Non-pigmented ciliary epithelial cell (primary cell): ENCODE data around the gene CYP27C1.

Experiments used
- DNase-seq: peaks from one replicate; pipeline ENCODE4 v3.0.0-alpha.2; 2010; ENCODE audit warnings: low read depth

Gene CYP27C1

GRCh38 chr2:127193164-127193966, 26.7 kb downstream of the CYP27C1 start:
- no peak for DNase-seq

DNA sequence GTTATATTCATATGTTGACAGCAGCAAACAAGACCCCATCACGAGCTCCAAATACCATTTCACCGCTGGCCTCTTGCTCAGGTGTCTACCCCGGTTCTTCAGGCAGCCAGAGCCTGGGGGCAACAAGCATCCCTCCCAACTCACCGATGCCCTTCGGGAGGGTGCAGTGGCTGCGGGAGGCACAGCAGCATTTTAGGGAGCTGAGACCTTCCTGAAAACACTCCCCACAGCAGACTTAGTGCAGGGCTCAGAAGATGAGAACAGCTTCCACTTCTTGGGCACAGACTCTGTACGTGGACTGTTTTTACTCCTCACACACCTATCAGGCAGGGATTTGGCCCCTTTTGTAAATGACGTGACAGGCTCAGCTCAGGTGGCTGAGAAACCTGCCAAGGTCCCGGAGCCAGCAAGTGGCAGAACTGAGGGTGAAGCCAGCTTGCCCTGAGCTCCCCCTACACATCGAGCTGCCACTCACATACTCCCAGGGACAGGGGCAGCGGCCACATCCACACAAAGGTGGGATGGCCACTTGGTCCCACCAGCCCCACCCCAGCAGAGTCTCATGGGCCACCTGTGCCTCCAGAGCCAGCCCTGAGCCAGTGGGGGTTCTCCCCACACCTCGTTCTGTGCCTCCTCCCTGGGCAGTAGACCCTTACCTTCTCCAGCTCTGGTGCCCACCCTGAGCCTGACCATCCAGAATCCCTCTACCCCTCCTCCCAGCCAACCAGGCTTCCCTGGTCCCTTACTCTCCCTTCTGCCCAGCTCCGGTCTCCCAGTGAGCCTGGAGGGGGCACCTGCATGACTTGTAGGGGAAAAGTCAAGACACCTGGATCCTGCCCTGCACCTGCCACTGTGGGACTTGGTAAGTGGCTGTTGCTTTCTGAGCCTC, 28.5 kb downstream of the CYP27C1 start:
- DNase-seq = no peak

- no peak for DNase-seq
Observed at GRCh38 chr2:127188797-127189196, 31.3 kb downstream of the CYP27C1 start.

- no peak for DNase-seq
Observed at GRCh38 chr2:127187831-127188230, 32.3 kb downstream of the CYP27C1 start.

DNA sequence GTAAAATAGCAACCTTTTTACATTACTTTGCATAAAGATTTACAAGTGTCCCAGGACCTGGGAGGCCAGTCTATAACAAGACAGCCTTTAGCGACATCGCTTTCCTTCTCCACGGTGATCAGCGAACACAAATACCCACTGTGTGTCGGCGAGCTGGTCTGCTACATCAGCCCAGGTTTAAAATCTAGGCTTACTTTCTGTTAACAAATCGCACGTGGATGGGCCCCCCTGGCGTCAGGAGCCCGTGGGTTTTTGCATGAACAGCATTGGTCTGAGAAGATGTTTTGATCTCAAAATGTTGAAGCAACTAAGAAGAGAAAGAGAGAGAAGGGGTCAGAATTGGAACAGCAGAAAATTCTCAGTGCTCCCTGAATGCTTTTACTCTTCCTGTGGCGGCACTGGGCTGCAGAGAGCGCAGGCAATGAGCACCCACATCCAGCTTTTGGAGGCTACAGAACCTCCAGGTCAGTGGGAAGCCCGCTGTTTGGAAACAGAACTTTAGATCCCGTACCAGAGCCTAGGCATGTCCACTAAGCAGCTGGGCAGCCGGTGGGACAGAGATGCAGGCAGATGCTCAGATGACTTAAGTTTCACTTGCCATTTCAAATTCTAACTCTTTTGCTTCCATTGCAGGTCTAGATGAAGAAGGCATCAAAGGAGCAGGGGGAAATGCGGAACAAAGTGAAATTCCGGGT, 32.9 kb downstream of the CYP27C1 start:
- no peak for DNase-seq

DNA sequence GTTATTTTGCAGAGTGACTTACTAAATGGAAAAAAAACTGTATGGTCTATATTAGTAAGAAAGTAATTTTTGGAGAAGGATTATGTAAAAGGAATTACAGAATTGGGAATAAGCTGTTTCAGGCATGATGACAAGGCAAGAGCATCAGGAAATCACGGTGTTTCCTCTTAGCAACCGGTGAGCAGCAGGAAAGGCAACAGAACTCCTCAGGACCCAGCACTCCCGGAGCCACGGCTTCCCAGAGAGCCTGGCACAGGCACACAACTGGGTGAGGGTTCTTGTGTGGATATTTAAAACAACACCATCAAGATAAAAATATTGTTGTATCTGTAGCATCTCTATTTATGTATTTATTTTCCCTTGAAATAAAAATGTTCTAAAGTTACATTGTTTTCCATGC, 34.4 kb downstream of the CYP27C1 start:
- DNase-seq = no peak

DNA sequence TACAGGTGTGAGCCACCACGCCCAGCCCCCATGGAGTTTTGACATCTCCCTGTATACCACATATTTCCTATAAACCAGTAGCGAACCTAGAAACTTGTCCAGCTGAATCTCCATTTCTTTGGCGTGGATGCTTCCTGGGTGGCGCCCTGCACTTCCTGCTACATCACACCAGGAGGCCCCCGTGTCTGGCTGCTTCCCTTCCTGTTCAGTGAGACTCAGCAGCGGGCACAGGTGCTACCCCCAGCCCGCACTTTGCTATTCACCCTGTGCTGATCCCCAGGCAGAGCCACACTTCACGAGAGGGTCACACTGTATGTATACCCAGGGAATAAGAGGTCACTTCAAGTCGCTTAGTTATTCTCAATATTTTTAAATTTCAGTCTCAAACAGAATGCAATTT, 35.0 kb downstream of the CYP27C1 start:
- DNase-seq = no peak

DNA sequence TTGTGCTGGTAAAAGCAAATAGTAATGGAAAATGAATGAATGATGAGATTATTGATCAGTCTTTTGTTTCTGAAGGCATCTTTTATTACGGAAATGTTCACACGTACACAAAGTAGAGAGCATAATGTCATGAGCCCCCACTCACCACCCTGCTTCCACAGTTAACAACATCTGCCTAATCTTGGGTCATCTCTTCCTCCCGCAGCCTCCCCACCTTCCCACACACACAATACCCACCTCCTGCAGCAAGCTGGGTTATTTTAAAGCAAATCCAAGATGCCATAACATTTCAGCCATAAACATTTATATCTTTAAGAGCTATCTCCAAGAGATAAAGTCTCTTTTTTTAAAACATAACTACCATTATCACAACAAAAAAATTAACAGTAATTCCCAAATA, 36.3 kb downstream of the CYP27C1 start:
- no peak for DNase-seq

DNA sequence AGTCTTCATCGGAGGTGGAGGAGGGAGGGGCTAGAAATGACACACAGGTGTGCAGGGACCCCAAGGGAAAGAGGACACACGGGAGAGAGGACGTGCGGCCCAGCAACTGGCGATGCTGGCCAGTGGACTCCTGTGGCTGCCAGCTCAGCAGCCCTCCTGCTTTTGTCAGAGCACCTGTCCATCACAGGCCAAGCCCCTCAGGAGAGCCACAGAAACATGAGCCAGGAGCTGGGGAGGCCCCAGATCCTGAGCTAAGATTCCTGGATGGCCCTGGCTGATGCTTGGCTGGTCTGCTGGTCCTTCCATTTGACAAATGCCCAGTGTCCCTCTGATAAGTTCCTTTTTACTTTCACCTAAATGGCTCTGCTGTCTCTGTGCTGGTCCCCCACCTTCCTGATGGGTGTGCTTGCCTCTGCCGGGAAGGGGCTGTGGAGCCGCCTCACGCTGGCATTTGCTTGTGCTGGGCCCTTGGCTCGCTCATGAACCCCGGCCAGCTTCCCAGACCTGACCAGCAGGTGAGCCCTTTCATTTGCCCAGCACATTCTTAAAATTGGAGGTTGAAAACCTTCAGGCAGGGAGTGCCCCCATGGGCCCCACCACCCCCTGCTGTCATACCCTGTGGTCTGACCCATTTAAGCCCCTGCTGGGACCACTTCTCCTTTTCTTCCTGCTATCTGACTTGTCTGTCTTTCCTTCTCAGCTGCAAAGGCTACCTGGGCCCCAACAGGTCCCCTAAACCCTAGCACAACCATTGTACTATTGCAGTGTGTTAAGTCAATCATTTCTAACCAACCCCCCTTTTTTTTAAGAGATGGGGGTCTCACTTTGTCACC, 37.3 kb downstream of the CYP27C1 start:
- DNase-seq = no peak

- no peak for DNase-seq
Observed at GRCh38 chr2:127181851-127182250, 38.2 kb downstream of the CYP27C1 start.

- no peak for DNase-seq
Observed at GRCh38 chr2:127179766-127180165, 40.3 kb downstream of the CYP27C1 start.

GRCh38 chr2:127177617-127178263, 42.4 kb downstream of the CYP27C1 start:
- DNase-seq = no peak

DNA sequence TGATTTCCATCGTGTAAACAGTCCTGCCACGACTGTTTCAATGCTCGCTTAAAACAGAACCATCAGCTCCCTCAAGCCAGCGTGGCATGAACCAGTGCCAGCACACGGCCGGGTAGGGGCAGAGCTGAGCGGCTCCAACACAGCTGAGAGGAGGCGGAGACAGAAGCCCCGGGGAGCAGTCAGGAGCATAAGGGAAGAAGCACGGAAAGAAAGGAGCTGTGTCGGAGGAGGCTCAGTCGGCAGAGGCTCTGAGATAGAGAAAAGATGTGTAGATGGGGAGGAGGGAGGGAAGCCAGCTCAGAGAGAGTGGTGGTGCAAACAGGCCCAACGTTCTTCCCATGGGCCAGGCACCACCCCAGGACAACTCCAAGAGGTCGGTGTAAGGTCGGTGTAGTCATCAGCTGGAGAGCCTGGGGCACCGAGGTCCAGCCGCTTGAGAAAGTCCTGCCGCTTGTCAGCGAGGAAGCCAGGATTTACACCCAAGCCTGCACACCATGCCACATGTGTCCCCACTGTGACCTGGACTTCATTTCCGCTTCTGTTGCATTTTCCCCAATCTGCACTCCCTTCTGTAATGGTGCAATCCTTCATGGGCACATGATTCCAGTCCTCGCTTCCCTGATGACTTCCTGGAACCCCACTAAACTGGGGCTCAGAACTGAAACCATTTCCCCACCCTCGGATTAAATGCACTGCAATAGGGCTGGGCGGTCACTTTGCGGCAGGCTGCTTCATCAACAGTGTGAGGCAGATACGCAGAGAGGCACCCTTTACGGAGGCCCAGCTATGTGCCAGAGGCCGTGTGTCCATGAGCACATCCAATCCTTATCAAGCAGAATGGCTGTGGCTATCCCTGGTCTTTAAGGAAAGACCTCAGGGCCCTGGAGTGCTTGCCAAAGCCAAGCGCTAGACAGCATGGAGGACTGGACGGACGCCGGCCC, 43.5 kb downstream of the CYP27C1 start:
- DNase-seq = no peak

DNA sequence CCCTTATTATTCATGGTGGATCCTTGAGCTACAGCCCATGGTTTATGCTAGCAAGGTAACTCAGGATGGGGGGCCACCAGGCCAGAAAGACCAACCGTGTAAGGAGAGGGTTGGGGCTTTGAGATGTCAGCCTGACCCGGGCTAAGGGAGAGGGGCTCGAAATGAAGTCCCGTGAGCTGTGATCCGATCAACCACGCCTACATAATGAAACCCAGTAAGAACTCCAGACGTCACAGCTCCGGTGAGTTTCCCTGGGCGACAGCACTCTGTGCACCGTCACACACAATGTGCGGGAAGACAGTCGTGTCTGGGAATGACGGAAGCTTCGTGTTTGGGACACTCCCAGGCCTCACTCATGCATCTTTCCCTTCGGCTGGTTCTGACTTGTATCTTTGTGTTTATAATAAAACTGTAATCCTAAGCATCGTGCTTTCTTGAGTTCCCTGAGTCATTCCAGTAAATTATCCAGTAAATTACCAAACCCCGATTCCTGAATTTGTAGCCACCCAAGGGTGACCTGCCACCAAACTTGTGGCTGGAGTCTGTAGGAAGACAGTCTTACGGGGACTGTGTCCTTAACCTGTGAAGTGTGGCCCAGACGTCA, 44.2 kb downstream of the CYP27C1 start:
- DNase-seq = no peak

GRCh38 chr2:127175041-127175721, 44.9 kb downstream of the CYP27C1 start:
- DNase-seq = no peak

DNA sequence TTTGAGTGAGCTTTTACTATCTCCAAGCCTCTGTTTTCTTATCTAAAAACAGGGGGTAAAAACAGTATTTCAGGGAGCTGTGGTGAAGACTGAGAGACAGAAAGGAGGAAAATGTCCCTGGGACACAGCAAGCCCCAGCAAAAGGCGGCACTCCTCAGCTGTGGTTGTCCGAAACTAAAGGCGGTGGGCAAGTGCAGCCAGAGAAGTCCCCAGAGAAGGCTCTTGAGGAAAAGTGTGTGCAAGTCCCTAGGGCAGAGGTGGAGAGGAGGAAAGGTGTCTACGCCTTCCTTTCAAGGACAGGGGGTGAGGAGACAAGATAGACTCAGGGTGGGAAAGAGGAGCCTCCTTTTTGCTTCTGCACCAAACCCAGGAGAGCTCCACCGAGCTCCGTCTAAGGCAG, 45.5 kb downstream of the CYP27C1 start:
- no peak for DNase-seq

GRCh38 chr2:127174136-127174535, 46.0 kb downstream of the CYP27C1 start:
- no peak for DNase-seq

DNA sequence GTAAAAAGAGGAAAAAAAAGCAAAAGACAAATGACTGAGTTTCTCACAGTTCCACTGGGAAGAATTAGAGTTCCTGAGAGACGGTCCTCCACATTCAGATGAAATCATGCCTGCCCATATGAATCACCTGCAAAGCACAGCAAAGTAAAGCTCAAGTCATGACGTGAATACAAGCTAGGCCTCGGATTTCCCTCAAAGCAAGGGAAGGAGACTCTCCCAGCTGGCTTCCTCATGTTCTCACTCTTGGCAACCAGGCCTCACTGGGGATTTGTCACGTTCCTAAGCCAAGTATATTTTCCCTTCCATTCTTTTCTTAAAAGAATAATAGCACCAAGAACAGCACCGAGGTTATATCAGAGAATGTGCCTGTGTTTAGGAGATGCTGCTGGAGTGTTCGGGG, 47.0 kb downstream of the CYP27C1 start:
- DNase-seq = peak; percentile 79

DNA sequence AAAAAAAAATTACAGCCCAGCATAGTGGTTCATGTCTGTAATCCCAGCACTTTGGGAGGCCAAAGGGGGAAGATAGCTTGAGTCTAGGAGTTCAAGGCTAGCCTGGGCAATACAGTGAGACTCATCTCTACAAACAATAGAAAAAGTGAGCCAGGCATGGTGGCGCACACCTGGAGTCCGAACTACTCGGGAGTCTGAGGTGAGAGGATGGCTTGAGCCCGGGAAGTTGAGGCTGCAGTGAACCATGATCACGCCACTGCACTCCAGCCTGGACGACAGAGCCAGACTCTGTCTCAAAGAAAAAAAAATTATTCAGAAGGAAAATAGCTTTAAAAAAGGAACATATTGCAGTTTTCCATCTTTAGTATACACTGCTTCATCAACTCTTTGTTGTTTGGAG, 47.8 kb downstream of the CYP27C1 start:
- no peak for DNase-seq
